Posterior cingulate gyrus (tissue), 11 donors: ENCODE measurements around the gene ZMAT2.
"Not testable (repeated sequence)": the region's sequence is repeated elsewhere in the genome, so short reads cannot be mapped to it uniquely, and the experiment has no call there.

ENCODE experiments used
- DNase-seq, 10 donors: peaks; one replicate each; pipeline versions ENCODE4 v3.0.0 to v3.0.0-alpha.2; 2020 to 2021; ENCODE audit warnings: mixed read lengths in 3 of 10
- intact Hi-C: fragments of 100-400 bp; cut with DNase I; formaldehyde crosslinking; loops from one replicate; pipeline ENCODE4 v1.15.1; 2023

The ZMAT2 gene, protein sequence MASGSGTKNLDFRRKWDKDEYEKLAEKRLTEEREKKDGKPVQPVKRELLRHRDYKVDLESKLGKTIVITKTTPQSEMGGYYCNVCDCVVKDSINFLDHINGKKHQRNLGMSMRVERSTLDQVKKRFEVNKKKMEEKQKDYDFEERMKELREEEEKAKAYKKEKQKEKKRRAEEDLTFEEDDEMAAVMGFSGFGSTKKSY

DNA sequence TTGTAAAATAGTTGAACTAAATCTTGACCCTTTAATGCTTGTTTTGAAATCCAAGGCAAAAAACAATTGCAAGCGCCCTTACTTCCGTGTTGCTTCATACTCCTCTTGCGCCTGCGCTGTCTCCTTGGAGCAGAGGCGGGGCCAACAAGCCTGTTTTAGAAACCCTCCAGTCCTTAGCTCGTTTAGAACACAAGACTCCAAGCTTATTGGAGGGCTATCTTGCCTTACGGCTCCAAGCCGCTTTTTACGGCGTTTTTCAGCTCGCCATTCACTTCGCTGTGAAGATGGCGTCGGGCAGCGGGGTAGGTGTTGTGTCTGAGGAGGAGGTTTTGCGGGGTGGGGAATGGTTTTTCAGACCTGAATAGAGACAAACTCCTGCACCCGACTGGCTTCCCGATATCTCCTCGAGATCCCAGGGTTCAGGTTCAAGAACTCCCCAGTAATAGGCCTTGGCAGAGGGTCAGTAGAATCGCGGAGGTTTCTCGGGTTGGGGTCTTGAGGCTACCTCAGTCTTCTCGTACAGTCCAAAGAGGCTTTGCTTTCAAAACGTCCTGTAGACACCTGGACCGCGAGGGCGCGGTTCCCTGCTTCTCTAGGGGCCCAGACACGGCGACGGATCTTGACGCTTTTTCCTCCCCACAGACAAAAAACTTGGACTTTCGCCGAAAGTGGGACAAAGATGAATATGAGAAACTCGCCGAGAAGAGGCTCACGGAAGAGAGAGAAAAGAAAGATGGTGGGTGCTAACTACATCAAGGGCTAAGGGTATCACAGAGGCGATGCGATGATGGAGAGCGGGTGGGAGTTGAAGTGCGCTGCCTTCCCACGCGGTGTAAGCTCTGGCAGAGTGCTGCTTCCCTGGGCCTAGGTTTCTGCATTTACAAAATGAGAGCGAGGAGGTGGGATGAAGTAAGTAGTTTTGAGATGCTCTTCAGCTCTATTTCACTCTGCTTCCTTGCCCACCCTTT, at the start of gene ZMAT2:
Gene ZMAT2, plus strand, starts transcription at position 271 of the 968 bp plus-strand sequence. Its CDS starts 14 bp downstream, at position 285.
- peak; percentile 95 to 99 (median 98) for DNase-seq
- intact Hi-C loops, result loop anchor here (1.0 kb wide), 1 partner anchor 9 kb away; the partner anchor contains the start of genes HARS1 and HARS2

DNA sequence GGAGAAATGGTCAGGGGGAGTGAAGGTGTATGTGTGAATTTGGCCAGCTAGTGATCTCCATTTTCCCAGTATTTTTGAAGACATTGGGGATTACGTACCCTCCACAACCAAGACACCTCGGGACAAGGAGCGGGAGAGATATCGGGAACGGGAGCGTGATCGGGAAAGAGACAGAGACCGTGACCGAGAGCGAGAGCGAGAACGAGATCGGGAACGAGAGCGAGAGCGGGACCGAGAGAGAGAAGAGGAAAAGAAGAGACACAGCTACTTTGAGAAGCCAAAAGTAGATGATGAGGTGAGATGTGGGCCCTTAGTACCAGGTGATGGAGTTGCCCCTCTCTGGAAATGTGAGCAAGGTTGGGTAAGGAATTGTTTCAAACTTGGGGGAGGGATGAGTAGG, 41.4 kb upstream of the ZMAT2 start:
- no peak for DNase-seq
- intact Hi-C loops, result no loop called here

DNA sequence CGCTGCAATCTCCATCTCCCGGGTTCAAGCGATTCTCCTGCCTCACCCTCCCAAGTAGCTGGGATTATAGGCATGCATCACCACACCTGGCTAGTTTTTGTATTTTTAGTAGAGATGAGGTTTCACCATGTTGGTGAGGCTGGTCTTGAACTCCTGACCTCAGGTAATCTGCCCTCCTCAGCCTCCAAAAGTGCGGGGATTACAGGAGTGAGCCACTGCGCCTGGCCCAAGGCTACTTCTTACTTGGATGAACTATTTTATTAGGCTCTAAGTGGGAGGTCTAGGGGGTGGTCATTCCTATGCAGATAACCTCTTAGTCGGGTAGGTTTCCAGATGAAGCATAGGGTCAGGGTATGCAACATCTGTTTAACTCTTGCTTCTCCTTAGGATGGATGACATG, 39.9 kb upstream of the ZMAT2 start:
- intact Hi-C loops, result not testable (repeated sequence)

GRCh38 chr5:140664030-140664358, 36.3 kb upstream of the ZMAT2 start:
- intact Hi-C loops, result loop anchor here (2.0 kb wide), 2 partner anchors 17 to 27 kb away; partner anchors contain the start of genes HARS1, HARS2, IK and NDUFA2
- peak in 1 of 10 donors; percentile 74 for DNase-seq

More for the DNA sequence above, 39.9 kb upstream of the ZMAT2 start:
- DNase-seq, result not testable (repeated sequence)

GRCh38 chr5:140664359-140665119, 35.7 kb upstream of the ZMAT2 start, which contains the start of gene WDR55:
Gene WDR55 (plus strand): TSS chr5:140664904. CDS start chr5:140664913, 9 bp downstream.
- peak; percentile 92 to 100 (median 97) for DNase-seq
- intact Hi-C loops, result loop anchor here (2.0 kb wide), 2 partner anchors 18 to 26 kb away; partner anchors contain the start of genes HARS1, HARS2, IK and NDUFA2

DNA sequence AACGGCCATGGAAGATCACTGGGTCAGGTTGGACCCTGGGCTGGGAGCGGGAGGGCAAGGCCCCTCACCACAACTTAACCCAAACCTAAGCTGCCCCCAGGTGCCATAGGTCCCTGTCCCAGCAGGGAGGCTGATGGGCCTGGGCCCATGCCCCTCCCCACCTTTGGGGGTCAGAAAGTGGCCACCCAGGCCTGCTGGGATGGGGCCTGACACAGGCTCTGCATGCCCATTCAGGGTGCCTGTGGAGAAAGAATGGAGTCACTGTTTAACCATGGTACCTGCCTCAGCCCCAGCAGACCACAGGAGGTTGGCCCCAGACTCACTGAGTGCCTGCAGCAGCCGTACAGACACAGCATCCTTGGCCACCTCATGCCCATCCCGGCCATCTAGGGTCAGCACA, 29.2 kb upstream of the ZMAT2 start:
- intact Hi-C loops, result not testable (repeated sequence)

GRCh38 chr5:140671472-140672125, 28.6 kb upstream of the ZMAT2 start:
- intact Hi-C loops, result no loop called here
- DNase-seq, result no peak

More for the DNA sequence above, 29.2 kb upstream of the ZMAT2 start:
- DNase-seq, result not testable (repeated sequence)

DNA sequence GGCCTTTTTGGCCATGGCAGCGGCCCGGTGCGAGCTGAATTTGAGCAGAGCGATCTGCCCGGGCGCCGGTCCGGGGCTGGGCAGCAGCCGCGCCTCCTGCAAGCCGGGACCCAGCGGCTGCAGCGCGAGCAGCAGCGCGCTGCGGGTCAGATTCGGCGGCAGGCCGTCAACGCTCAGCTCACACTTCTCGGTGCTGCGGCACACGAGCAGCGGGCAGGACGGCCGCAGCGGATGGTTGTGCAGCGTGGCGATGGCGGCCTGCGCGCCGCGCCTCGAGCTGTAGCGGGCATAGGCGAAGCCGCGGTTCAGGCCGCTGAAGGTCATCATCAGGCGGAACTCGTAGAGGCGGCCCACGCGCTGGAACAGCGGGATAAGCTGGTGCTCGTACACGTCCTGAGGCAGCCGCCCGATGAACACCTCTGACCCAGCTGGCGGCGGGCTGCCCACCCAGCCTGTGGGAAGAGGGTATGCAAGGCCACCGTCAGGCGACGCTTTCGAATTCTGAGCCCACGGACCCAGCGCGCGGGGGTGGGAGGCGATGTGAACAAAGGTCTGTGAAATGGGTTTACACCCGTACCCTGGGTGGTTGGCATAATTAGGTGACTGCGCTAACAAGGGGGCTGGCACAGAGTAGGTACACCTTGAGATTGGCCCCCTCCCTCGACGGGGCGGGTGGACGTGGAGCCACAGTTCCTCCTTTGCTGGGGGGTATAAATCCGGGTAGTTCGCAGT, 27.6 kb upstream of the ZMAT2 start:
- peak in 3 of 10 donors; percentile 18 to 80 (median 32) for DNase-seq
- intact Hi-C loops, result no loop called here

DNA sequence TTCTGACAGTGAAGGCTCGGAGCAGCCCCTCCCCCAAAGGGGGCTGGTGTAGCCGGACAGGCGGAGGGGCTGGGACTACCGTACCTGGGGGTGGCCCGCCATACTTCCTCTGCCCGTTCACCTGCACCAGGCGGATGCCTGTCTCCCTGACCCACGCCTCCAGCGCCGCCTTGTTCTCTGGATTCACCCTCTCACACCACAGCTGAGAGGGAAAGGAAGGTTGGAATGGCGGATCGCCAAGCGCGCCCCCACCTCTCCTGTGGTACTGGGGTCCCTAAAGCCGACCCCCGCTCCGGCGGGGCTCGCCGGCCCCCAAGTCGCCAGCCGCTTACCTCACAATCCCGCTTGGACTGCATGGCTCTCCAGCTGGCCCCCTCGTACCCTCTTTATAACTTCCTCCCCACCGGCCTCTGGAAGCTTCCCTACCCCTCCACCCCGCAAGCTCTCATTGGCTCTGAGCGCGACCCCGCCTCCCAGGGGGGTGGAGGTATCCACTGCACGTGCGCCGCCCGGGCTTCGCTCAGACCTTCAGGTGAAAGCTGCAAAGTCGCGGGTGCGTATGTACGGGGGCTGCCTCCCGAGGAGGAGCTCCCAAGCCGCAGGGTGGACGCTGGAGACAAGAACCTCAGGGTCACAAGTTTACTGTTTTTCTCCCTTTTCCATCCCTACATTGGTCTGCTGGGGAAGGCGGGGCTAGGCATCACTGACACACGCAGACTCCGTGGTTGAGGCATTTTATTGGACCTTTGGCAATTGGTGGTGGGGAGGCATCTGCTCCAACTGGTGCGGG, 26.9 kb upstream of the ZMAT2 start, which contains the start of gene DND1:
Gene DND1, minus strand, starts transcription at position 390 of the 790 bp plus-strand sequence. Its CDS starts 34 bp downstream, at position 356.
- intact Hi-C loops, result no loop called here

GRCh38 chr5:140674211-140674610, 26.0 kb upstream of the ZMAT2 start:
- intact Hi-C loops, result no loop called here
- DNase-seq, result no peak

More for the DNA sequence above, 26.9 kb upstream of the ZMAT2 start, which contains the start of gene DND1:
- peak in 2 of 10 donors; percentile 73 to 87 for DNase-seq

DNA sequence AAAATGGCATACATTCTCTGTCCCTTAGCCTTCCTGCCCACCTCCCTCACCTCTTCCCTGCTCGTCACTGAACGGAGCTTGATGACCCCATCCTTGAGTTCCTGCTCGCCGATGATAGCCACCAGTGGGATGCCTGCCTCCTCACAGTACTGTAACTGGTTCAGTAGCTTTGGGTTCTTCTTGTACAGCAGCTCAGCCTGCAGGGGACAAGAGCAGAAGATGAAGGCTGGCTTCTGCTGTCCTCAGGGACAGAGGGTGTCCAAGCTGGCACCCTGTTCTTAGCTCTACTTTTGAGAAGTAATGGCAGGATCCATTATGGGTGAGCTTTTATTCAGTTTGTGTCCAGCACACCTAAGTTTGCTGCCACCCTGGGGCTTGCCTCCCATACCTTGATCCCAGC, 25.6 kb upstream of the ZMAT2 start:
- intact Hi-C loops, result no loop called here
- DNase-seq, result peak in 1 of 10 donors; percentile 63

DNA sequence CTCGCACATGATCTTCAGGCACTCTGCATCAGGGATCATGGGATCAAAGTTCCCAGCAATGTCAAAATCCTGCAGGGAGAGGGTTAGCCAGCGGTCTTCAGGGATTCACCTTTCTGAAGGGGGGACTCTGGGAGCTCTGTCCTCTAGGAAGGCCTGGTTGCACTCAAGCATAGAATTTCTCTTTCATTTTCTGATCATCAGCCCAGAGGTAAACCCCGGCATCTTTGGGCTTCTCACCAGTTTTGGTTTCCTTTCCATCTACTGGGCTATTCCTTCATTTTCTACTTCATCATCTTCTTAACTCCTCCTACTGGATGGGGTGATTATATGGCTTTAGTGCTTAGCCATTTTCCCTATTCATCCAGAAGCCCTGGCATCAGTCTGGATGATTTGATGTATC, 22.3 kb upstream of the ZMAT2 start:
- DNase-seq, result no peak
- intact Hi-C loops, result no loop called here

GRCh38 chr5:140678993-140679392, 21.3 kb upstream of the ZMAT2 start:
- intact Hi-C loops, result no loop called here
- no peak for DNase-seq

GRCh38 chr5:140690376-140690932, 9.8 kb upstream of the ZMAT2 start:
- intact Hi-C loops, result loop anchor here (2.0 kb wide), 3 partner anchors 26 to 52 kb away; partner anchors contain the start of genes TMCO6 and WDR55
- no peak for DNase-seq

- intact Hi-C loops, result loop anchor here (1.0 to 2.0 kb wide), 4 partner anchors 9 to 52 kb away; partner anchors contain the start of genes TMCO6, WDR55 and ZMAT2
- DNase-seq, result peak; percentile 88 to 99 (median 92)
Measured at GRCh38 chr5:140690941-140691924, 9.0 kb upstream of the ZMAT2 start, which contains the start of the genes HARS1 and HARS2. Gene HARS1 (minus strand): TSS chr5:140691370. CDS start chr5:140691304, 66 bp downstream. Gene HARS2 (plus strand): TSS chr5:140691455. CDS start chr5:140691649, 194 bp downstream.

DNA sequence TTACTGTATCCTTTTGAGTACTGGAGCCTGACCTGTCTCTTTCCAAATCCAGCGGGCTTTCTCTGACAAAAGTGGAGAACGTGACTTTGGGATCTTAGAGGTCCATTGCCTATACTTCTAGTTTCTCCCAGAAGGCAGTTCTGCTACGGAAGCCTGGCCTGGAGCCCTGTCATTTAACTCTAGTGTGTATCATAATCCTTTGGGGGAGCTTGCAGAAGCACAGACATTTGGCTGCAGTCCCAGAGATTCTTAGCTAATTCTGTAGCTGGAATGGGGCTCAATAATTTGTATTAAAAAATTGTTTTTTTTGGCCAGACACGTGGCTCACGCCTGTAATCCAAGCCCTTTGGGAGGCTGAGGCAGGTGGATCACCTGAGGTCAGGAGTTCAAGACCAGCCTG, 6.0 kb upstream of the ZMAT2 start:
- intact Hi-C loops, result no loop called here

More for the DNA sequence above, 6.0 kb upstream of the ZMAT2 start:
- no peak for DNase-seq
